HG03064 (cell line): ENCODE data around the gene ALG9.
"Not testable (repeated sequence)": the region's sequence is repeated elsewhere in the genome, so short reads cannot be mapped to it uniquely, and the experiment has no call there.

Source experiments
- ATAC-seq: cut with Tn5 transposase; IDR thresholded peaks from one replicate; pipeline ENCODE4 v1.9.1; 2021; ENCODE audit warnings: low read depth; ENCODE audit not compliant: unreplicated experiment

The ALG9 gene

DNA sequence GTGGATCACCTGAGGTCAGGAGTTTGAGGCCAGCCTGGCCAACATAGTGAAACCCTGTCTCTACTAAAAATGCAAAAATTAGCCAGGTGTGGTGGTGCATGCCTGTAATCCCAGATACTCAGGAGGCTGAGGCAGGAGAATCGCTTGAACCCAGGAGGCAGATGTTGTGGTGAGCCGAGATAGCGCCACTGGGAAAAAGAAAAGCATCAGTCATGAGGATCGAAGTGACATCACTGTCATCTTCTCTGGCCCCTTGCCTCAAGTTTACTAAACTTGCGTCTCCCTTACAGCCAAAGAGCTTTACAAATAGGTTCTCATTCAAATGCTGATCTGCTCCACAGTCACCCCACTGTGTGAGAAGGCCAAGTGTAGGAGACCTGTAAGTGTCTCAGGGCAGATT is 100.2 kb downstream of the ALG9 start:
- ATAC-seq = not testable (repeated sequence)

- no peak for ATAC-seq
These were observed 100.7 kb downstream of the ALG9 start for GRCh38 chr11:111770581-111771134.

DNA sequence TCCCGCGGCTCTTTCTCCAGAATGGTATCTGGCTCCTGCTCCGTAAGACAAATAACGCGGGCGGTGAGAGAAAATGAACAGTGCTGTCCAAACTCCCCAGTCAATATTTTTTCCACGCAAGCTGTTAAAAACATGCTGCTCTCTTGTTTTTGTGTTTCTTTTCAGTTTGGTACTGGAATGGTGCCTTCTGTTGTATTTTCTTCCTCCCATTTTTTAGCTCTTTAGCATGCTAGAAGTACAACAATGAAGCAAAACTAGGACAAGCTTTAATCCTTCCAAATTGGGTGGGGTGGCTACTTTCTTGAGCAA is 104.6 kb downstream of the ALG9 start:
- no peak for ATAC-seq

DNA sequence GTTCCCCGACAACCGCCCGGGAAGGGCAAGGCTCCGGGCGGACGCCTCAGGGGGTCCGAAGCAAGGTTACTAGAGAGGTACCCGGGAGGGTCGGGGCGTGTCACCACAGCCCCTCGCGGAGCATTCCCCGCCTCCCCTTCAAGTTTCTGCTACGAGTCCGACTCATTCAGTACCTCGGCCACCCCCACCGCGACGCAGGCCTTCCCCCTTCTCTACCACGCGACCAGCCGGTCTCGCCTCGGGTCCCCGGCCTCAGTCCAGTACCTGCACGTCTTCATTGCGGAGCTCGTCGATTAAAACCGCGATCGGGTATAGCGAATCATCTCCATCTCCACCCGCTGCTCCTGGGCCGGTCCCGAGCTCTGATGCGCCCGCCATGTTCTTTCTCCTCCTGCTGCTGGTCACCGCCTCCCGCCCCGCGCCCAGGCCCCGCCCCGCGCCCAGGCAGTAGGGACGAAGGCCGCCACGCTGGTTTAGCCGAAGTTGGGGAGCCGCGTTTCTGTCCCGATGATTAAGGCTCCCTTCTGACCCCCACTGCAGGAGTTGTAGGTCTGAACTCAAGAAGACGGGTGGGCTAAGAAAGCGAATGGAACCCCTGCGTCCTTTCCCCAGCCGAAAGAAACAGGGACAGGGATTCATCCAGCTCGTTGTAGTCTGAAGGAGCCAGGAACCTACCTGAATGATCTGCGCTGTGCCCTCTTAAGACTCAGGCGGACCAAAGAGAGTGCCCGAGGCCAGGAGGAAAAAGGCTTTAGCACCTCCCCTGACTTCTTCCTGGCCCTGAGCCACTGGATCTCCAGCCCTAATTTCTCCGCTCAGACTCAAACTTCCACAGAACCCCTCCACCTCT is 105.2 kb downstream of the ALG9 start, which contains the start of gene PPP2R1B:
TSS of gene PPP2R1B (minus strand) at position 406 of the 850 bp plus-strand sequence. CDS start at position 378, 28 bp downstream.
- ATAC-seq = peak; percentile 80

DNA sequence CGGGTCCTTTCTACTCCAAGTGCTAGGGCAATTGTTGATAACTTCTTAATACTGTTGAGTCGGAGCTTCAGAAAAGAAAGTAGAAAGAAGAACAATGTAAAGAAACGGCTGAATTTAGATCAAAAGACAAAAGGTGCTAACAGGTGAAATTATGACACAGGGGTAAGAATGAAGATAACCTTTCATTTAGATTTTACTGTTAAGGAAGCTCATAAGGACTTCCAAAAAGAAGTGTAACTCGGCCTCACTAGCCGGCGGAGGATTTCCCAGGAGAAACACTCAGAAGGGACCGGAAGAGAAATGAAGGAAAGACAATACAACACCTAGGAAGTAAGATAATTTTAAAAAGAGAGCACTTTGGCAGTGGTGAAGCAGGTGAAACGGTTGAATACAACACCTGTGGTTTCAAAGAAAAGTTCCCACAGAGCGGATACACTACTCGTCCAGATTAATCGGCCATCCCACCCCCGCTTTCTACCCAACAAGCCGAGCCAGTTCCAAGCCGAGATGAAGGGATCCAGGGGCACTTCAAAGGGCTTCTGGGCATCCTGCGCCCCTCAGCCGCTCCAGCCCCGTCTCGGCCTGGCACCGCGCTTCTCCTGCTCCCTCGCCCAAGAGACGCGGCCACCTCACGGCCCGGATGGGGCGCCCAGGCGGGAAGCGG is 105.9 kb downstream of the ALG9 start:
- ATAC-seq = peak; percentile 39

GRCh38 chr11:111764621-111765020 is 106.8 kb downstream of the ALG9 start:
- no peak for ATAC-seq

- ATAC-seq = no peak
These were observed 108.3 kb downstream of the ALG9 start for GRCh38 chr11:111762981-111763643.

DNA sequence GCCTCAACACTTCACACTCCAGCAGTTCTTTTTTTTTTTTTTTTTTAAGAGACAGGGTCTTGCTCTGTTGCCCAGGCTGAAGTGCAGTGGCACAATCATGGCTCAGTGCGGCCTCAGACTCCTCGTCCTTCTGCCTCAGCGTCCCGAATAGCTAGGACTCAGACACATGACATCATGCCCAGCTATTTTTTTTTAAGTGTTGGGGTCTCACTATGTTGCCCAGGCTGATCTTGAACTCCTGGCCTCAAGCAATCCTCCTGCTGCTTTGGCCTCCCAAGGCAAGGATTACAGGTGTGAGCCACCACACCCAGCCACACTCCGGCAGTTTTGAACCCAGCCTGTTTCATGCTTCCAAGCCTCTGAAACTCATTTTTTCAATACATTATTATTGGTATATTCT is 108.9 kb downstream of the ALG9 start:
- ATAC-seq = no peak

DNA sequence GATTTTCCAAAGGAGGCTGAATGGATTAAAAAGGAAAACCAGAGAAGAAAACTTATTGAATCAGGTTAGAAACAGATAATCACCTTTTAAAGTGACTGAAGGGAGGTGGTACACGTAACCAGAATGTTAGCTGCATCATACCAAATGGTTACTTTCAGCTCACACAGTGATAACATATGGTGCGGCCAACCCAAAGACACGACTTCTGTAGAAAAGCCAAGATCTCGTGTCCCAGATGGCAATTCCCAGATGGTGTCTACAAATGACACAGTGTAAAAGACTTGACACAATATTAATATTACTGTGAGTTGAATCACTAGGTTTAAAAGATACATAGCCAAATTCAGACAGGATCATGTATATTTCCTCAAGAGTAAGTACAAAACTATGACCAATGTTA is 110.3 kb downstream of the ALG9 start:
- no peak for ATAC-seq

DNA sequence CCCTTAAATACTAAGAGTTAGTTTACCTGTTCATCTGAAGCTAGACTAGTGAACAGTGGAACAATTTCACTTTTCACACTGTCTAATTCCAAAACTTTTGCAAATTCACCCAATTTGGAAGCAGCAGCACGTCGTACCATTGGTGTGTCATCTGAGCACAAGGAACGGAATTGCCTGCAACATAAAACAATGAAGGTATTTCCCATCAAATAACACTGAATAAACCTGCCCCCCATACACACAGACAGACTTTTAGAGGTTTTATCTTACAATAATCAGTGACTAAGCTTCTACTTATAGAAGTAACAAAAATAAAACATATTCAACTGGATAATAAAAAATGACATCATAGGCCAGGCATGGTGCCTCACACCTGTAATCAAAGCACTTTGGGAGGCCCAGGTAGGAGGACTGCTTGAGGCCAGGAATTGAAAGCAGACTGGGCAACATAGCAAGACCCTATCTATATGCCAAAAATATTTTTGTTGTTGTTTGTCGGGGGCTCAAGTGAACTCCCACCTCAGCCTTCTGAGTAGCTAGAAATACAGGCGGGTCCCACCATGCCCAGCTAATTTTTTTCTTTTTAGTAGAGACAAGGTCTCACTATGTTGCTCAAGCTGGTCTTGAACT is 111.5 kb downstream of the ALG9 start:
- no peak for ATAC-seq

- ATAC-seq = no peak
These were observed 112.0 kb downstream of the ALG9 start for GRCh38 chr11:111759376-111759775.

- ATAC-seq = no peak
These were observed 115.3 kb downstream of the ALG9 start for GRCh38 chr11:111756097-111756496.

GRCh38 chr11:111749646-111750045 is 121.7 kb downstream of the ALG9 start:
- no peak for ATAC-seq

- no peak for ATAC-seq
These were observed 123.2 kb downstream of the ALG9 start for GRCh38 chr11:111748035-111748804.

GRCh38 chr11:111745719-111746504 is 125.5 kb downstream of the ALG9 start:
- no peak for ATAC-seq

DNA sequence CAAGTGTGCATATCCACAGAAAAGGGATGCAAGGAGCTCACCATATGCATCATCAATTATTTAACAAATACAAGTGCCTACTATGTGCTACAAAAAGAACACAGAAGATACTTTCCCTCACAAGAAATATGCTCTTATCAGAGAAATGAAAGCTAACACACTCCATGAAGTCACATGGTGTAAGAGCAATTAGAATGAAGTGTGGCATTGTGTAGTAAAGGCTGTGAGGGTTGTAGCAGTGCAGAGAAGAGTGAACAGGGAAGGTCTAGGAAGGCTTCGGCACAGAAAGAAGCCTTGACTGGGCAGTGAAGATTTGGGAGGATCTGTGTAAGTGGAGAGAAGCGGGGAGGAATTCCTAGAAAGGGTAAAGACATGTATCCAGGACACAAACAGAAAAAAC is 127.7 kb downstream of the ALG9 start:
- no peak for ATAC-seq

- ATAC-seq = no peak
These were observed 129.6 kb downstream of the ALG9 start for GRCh38 chr11:111741751-111742150.

- no peak for ATAC-seq
These were observed 132.1 kb downstream of the ALG9 start for GRCh38 chr11:111739299-111739698.
